Activated T-cell treated with anti-CD3 and anti-CD28 coated beads for 4 hours (primary cell): ENCODE data around the gene DDX19B.

ENCODE experiments used
- DNase-seq: peaks from one replicate; pipeline ENCODE4 v3.0.0-alpha.2; 2020

The DDX19B gene

DNA sequence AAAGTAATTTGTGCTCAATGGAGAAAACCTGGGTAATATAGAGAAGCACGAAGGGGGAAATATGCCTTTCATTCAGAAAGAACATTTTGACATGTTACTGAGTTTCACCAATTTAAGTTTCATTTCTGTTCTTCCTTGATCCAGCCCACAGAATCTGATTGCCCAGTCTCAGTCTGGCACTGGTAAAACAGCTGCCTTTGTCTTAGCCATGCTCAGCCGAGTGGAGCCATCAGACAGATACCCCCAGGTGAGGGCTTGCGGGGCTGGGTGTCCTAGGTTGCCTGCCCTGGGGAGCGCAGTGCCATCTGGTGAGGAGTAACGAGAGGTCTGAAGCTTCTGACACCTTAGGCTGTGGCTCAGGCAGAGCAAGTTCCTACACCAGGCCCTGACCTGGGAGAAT lies 65.4 kb downstream of the DDX19B start:
- DNase-seq: no peak

- peak; percentile 14 for DNase-seq
These were observed 71.2 kb downstream of the DDX19B start for GRCh38 chr16:70370145-70370544.

DNA sequence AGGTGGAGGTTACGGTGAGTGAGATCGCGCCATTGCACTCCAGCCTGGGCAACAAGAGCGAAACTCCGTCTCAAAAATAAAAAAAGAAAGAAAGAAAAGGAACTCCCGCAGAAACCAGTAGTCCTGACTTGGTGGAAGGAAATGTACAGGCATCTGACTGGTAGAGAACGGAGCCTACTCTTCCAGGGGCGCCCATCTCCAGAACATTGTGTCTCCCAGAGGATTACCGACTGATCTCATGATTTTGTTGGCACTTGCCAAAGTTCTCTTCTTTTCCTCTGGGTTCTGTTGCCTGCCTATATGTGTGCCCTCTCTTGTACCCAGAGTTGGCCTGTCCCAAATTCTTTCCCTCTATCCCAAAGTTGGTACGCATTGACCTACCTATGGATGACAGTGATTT lies 71.9 kb downstream of the DDX19B start:
- DNase-seq: no peak

DNA sequence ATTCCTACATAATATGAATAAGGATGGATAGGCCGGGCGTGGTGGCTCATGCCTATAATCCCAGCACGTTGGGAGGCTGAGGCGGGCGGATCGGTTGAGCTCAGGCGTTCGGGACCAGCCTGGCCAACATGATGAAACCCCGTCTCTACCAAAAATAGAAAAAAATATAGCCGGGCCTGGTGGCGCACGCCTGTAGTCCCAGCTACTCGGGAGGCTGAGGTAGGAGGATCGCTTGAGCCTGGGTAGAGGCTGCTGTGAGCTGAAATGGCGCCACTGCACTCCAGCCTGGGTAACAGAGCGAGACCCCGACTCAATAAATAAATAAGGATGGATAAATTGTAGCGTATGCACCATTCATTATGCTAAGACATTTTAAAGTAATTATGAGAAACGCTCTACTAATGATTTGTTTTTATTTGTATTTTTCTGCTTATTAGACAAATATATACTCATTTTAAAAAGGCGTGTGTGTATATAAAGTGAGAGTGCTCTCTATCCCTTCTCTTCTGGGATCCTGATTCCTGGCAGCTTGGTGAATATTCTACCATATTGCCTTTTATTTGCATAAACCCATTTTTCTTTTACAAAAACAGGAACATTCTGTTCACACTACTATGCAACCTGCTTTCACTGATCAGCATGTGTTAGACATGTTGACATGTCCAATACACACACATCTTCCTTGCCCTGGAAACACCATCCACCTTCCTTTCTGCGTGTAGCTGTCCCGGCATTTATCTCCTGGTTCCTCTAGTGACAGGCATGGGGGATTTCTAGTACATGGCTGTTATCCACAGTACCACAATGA lies 74.1 kb downstream of the DDX19B start:
- no peak for DNase-seq

GRCh38 chr16:70374213-70374612 lies 75.2 kb downstream of the DDX19B start:
- no peak for DNase-seq

GRCh38 chr16:70375636-70376611 lies 76.9 kb downstream of the DDX19B start:
- DNase-seq: no peak

DNA sequence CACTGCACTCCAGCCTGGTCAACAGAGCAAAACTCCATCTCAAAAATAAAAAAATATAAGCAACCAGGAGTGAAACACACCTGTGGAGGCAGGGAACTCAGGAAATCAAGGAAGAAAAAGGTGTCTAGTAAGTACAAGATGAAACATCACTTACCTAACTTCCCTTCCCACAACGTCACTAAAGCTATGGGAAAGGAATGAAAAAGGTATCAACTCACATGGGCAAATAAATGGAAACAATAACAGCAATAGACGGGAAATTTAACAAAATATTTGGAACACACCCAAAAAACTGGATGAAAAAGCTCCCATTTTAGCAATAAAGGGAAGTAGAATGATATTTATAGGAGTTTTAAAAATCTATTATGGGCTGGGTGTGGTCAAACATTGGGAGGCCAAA lies 78.8 kb downstream of the DDX19B start:
- DNase-seq: no peak

DNA sequence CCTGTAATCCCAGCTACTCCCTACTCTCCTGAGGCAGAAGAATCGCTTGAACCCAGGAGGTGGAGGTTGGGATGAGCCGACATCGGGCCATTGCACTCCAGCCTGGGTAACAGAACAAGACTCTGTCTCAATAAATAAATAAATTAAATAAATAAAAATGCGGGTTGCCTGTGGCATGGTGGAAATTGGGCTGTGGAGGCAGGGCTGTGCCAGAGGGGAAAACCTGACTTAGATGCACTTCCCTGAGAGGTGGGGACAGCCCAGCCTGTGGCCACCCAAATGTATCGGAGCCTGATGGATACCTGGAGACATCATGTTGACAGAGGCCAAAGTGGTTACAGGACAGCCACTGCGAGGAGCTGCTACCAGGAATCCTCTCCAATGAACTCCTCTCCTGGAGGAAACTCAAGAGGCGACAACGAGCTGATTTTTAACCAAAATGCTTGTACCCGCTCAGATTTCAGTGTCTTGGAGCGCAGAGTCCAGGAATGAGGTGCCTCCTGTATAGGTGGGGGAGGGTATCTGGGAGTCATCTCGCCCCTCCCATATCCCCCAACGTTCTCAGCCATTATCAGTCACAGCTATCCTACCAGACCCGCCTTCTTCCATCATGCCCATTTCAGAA lies 80.0 kb downstream of the DDX19B start:
- no peak for DNase-seq

GRCh38 chr16:70380248-70380918 lies 81.4 kb downstream of the DDX19B start:
- peak; percentile 71 for DNase-seq

DNA sequence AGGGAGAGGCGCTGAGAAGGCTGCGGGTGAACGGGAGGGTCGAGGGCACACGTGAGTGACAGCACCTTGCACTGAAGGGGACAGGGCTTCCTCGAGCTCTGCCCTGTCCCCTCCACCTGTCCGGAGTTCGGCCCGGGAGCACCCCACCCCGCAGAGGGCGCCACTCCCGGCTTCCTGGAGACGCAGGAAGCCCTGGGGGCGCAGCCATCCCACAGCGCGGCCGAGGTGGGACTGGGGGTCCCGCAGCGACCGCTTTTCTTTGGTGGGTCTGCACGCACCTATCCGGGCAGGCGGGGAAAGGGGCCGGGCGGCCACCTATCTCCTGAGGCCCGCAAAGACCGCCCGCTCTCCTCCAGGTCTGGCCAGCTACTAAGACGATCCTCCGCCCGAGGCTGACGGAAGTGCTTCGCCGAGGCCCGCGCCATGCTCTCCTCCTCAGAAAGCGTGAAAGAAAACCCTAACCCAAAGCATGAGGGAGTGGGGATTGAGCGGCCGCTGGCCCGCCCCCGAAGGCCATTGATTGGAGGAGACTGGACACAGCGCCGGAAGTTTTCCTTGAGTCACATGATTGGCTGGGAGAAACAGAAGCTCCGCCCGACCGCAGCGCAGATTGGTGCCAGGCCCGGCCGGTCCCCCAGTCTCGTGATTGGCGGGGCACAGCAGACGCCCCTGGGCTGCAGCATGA lies 82.1 kb downstream of the DDX19B start:
- peak; percentile 87 for DNase-seq

DNA sequence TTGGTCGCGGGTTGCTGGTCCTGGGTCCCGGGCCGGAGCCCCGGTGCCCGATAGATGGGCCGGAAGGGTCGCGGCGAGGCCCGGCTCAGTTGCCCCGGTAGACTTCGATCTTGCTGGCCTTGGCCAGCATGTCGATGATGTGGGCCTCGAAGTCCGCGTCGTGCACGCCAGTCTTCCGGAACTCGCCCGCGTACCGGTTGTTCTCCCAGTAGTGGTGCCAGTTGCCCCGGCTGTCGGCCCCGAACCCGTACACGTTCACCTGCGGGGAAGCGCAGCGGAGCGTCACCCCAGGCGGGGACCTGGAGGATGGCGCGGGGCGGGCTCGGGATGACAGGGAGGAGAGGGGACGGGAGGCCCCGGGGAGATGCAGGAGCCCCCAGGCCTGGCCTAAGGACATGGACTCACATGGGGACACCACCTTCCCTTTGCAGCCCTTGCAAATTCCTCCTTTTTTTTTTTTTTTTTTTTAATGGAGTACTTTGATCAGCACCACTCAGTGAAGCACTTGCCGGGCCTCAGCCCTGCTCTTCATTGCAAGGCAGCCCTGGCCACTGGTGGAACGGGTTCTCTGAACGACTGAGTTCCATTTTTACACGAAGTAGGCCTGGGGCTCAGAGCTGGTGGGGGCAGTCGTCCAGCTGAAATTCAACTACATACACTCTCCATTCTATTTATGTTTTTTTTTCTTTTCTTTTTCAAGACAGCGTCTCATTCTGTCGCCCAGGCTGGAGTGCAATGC lies 82.8 kb downstream of the DDX19B start:
- no peak for DNase-seq

GRCh38 chr16:70383421-70383960 lies 84.5 kb downstream of the DDX19B start:
- no peak for DNase-seq
